Measurements from ENCODE around the gene HAUS6. TPM values are rescaled to one million over a fixed set of nuclear protein-coding genes. Genes with fewer than 3 reads are reported as not detected.

The HAUS6 gene
- total RNA-seq, 2 donors from 2014 or later: 7.3 to 11.3 TPM

DNA sequence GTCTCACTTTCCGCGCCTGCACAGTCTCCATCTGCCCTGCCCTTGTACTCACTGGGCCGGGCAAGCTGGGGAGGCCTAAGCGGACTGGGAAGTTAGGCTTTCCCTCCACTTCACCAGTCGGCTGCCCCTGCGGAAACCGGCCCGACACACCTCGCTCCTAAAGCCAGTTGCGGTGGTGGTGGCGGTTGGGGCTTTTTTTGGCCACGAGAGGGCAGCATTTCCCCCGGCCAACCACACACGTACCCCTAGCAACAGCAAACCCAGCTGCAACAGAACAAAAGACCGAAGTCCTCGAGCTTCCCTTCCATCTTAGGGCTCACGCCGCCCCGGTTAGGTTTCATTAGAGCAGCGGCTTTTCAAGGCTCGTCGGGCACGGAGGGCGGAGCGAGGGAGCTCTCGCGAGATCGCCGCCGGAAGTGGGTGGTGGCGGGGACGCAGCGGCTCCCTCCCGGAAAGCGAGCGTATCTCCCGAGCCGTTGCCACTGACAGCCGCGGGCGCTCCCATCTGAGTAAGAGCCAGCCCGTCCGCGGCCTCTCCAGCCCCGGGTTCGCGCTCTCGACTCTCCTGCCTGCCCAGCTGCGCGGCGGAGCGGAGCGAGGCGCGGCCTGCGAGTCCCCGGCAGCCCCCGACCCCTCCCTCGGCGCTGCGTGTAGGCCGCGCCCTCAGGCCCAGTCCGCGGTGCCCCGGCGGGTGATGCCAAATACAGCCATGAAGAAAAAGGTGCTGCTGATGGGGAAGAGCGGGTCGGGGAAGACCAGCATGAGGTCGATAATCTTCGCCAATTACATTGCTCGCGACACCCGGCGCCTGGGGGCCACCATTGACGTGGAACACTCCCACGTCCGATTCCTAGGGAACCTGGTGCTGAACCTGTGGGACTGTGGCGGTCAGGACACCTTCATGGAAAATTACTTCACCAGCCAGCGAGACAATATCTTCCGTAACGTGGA is 53.5 kb downstream of the HAUS6 start, which contains the start of gene RRAGA:
Gene RRAGA (plus strand): TSS at position 462 of the 951 bp plus-strand sequence. CDS start 233 bp downstream, at position 695.
- intact Hi-C loops (cut with DNase I): no loop called here
- WGBS: under 1% methylated on average over 59 of the region's 82 CpGs

GRCh38 chr9:19036611-19037010 is 66.1 kb downstream of the HAUS6 start:
- intact Hi-C loops (cut with DNase I): no loop called here
- 99% methylated on average over 5 of the region's 5 CpGs for WGBS
- no peak overlapping the region for H3K4me3 ChIP-seq
- no peaks in the 10 kb centered on the region for H3K4me1 ChIP-seq (replicated peaks)
- H3K9me3 ChIP-seq: no peaks in the 10 kb centered on the region
- H3K27me3 ChIP-seq (replicated peaks; ENCODE audit: insufficient read depth): no peaks in the 10 kb centered on the region
- no peaks in the 10 kb centered on the region for H3K36me3 ChIP-seq
- no peak for TF ChIP-seq CTCF (IDR thresholded peaks at IDR 0.05)
- no peak for TF ChIP-seq POLR2AphosphoS5 (IDR thresholded peaks at IDR 0.05)
- TF ChIP-seq POLR2A (IDR thresholded peaks at IDR 0.05): no peak
- DNase-seq (ENCODE audit: low spot score): no peak
- no peak overlapping the region for H3K27ac ChIP-seq

More for the DNA sequence above, 53.5 kb downstream of the HAUS6 start, which contains the start of gene RRAGA:
- Histone ChIP-seq H3K9me3 (no peaks in the 10 kb centered on the region), H3K27me3 (replicated peaks; ENCODE audit: insufficient read depth) (no peaks in the 10 kb centered on the region), H3K27ac (peak within 1 kb of the TSS; percentile 94 to 95), H3K4me1 (replicated peaks) (no peaks in the 10 kb centered on the region), H3K4me3 (peak within 1 kb of the TSS; percentile 79 to 89), H3K36me3 (no peaks in the 10 kb centered on the region)
- DNase-seq (ENCODE audit: low spot score): peak; percentile 91
- TF ChIP-seq POLR2AphosphoS5 (IDR thresholded peaks at IDR 0.05) (peak; percentile 91), POLR2A (IDR thresholded peaks at IDR 0.05) (peak; percentile 78), CTCF (IDR thresholded peaks at IDR 0.05) (peak; percentile 79 to 94 (median 92))

DNA sequence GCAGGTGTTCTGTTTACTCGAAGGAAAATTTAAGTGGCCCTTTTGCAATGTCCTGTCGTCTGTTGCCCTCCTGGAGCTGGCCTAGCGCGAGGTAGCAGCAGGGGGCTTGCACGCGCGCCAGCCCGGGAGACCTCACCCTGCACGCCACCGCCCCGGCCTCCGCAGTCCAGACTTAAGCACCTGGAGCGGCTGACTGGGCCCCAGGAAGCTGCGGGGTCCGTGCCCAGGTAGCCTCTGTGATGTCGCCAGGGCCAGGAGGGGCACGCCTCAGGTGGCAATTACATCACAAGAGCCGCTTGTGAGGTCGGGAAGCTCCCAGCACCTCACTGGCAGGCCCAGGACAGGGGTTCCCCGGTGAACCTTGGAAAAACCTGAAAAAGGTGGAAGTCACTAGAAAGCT is 69.7 kb downstream of the HAUS6 start, which contains the start of gene SAXO1:
Gene SAXO1 (minus strand): TSS at position 195 of the 400 bp plus-strand sequence. CDS start 301 bp downstream, outside the sequence.
- 80% methylated on average over 18 of the region's 20 CpGs for WGBS
- Histone ChIP-seq H3K9me3 (no peaks in the 10 kb centered on the region), H3K27me3 (replicated peaks; ENCODE audit: insufficient read depth) (no peaks in the 10 kb centered on the region), H3K4me3 (no peak within 1 kb of the TSS), H3K27ac (no peak within 1 kb of the TSS), H3K36me3 (no peaks in the 10 kb centered on the region), H3K4me1 (replicated peaks) (no peaks in the 10 kb centered on the region)
- intact Hi-C loops (cut with DNase I): no loop called here
- TF ChIP-seq POLR2AphosphoS5 (IDR thresholded peaks at IDR 0.05) (no peak), CTCF (IDR thresholded peaks at IDR 0.05) (no peak), POLR2A (IDR thresholded peaks at IDR 0.05) (no peak)
- DNase-seq (ENCODE audit: low spot score): no peak

DNA sequence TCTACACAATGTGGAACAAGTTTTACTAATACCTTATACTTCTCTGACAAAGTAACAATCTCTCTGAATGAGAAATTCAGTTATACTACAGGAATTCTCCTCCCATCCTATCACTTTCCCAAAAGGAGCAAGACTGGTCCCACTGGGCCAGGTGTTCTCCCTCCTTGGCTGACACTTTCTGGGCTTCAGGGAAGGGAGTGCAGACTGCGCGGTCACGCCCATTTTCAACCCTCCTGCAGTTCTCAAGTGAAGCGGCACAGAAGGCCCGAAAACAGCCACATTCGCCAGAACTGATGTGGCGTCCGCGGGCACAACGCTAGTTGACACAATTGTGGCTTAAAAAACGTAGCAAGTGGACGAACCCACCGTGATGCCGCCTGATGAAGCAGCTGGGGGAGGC is 70.3 kb downstream of the HAUS6 start:
- Histone ChIP-seq H3K4me1 (replicated peaks) (no peaks in the 10 kb centered on the region), H3K27me3 (replicated peaks; ENCODE audit: insufficient read depth) (no peaks in the 10 kb centered on the region), H3K9me3 (no peaks in the 10 kb centered on the region), H3K27ac (no peak overlapping the region), H3K36me3 (no peaks in the 10 kb centered on the region), H3K4me3 (no peak overlapping the region)
- intact Hi-C loops (cut with DNase I): no loop called here
- DNase-seq (ENCODE audit: low spot score): no peak
- 55% methylated on average over 14 of the region's 14 CpGs for WGBS
- no peak for TF ChIP-seq POLR2A (IDR thresholded peaks at IDR 0.05)
- TF ChIP-seq CTCF (IDR thresholded peaks at IDR 0.05): no peak
- no peak for TF ChIP-seq POLR2AphosphoS5 (IDR thresholded peaks at IDR 0.05)

Data from prostate gland (tissue), 2 donors.